HepG2 (cell line): ENCODE results near the gene SQOR. TPM values are rescaled to one million over a fixed set of nuclear protein-coding genes. Genes with fewer than 3 reads are reported as not detected.
A peak's percentile ranks its signal among the peaks of the same experiment; 100 is the strongest.

ENCODE experiments used
- EZH2 ChIP-seq: conservative IDR thresholded peaks from 2 replicates; pipeline ENCODE4 v1.6.1; 2012; ENCODE audit warnings: mild to moderate bottlenecking, low read depth, low read length, moderate library complexity
- GZF1 ChIP-seq: sonication (generic); formaldehyde crosslinking; IDR thresholded peaks from 2 replicates; pipeline ENCODE4 v1.5.1; 2020; ENCODE audit warnings: mild to moderate bottlenecking, missing genetic modification reagents
- PATZ1 ChIP-seq: sonication (generic); formaldehyde crosslinking; IDR thresholded peaks from 2 replicates; pipeline ENCODE4 v1.4.0; 2020; ENCODE audit warnings: missing genetic modification reagents
- RFX1 ChIP-seq: fragments of 450-650 bp; IDR thresholded peaks from 2 replicates; pipeline ENCODE4 v1.6.1; 2017
- SIN3B ChIP-seq: fragments of 150-350 bp; IDR thresholded peaks from 2 replicates; pipeline ENCODE4 v1.6.1; 2014; ENCODE audit warnings: low read length
- SP4 ChIP-seq: sonication (generic); formaldehyde crosslinking; IDR thresholded peaks from 2 replicates; pipeline ENCODE4 v1.8.1; 2023; ENCODE audit warnings: mild to moderate bottlenecking, missing genetic modification reagents
- SRSF4 ChIP-seq: fragments of 200-400 bp; formaldehyde crosslinking; IDR thresholded peaks from one replicate; pipeline ENCODE4 v1.6.1; 2018; ENCODE audit warnings: mild to moderate bottlenecking, low read depth, low read length, moderate library complexity; ENCODE audit not compliant: poor library complexity, severe bottlenecking
- TOE1 ChIP-seq: sonication (generic); formaldehyde crosslinking; IDR thresholded peaks from 2 replicates; pipeline ENCODE4 v1.4.0; 2020; ENCODE audit warnings: mild to moderate bottlenecking, missing genetic modification reagents
- ZEB1 ChIP-seq: IDR thresholded peaks from 2 replicates; pipeline ENCODE4 v1.6.1; 2012; ENCODE audit warnings: mild to moderate bottlenecking, low read depth, inconsistent platforms; ENCODE audit not compliant: insufficient replicate concordance
- ZFP36L2 ChIP-seq: sonication (generic); formaldehyde crosslinking; IDR thresholded peaks from 2 replicates; pipeline ENCODE4 v1.4.0; 2020; ENCODE audit warnings: missing genetic modification reagents
- ZFP37 ChIP-seq: sonication (generic); formaldehyde crosslinking; IDR thresholded peaks from 2 replicates; pipeline ENCODE4 v1.4.0; 2020; ENCODE audit warnings: missing genetic modification reagents, borderline replicate concordance
- ZKSCAN1 ChIP-seq: fragments of 150-350 bp; IDR thresholded peaks from 2 replicates; pipeline ENCODE4 v1.6.1; 2014; ENCODE audit warnings: low read length
- ZNF205 ChIP-seq: IDR thresholded peaks from 2 replicates; pipeline ENCODE4 v1.6.1; 2018; ENCODE audit warnings: missing biosample characterization, missing genetic modification reagents
- ZNF383 ChIP-seq: sonication (generic); formaldehyde crosslinking; IDR thresholded peaks from 2 replicates; pipeline ENCODE4 v1.4.0; 2020; ENCODE audit warnings: missing genetic modification reagents, mild to moderate bottlenecking, borderline replicate concordance
- ZNF407 ChIP-seq: sonication (generic); formaldehyde crosslinking; IDR thresholded peaks from one replicate; pipeline ENCODE4 v1.5.1; 2020; ENCODE audit warnings: mild to moderate bottlenecking, missing genetic modification reagents; ENCODE audit errors: not compliant biosample characterization
- ZNF564 ChIP-seq: sonication (generic); formaldehyde crosslinking; IDR thresholded peaks from 2 replicates; pipeline ENCODE4 v1.8.1; 2023; ENCODE audit warnings: mild to moderate bottlenecking, missing genetic modification reagents
- ZNF572 ChIP-seq: sonication (generic); formaldehyde crosslinking; IDR thresholded peaks from 2 replicates; pipeline ENCODE4 v1.5.1; 2020; ENCODE audit warnings: mild to moderate bottlenecking, missing genetic modification reagents
- ZNF784 ChIP-seq: sonication (generic); formaldehyde crosslinking; IDR thresholded peaks from 2 replicates; pipeline ENCODE4 v1.5.1; 2020; ENCODE audit warnings: missing genetic modification reagents, mild to moderate bottlenecking, borderline replicate concordance
- polyA plus RNA-seq, 8 experiments: library from polyadenylated mRNA; depleted of rRNA in 3 of 8; stranded (reverse) in 7 of 8; unstranded in 1 of 8; fragments of >200 nt; fragmentation: Illumina TruSeq in 4 of 8; extraction: Trizol in 4 of 8; gene quantifications; 2 replicates each; pipeline versions ENCODE4 v1.2.1 to v1.2.3, GENCODE V29; 2011 to 2016; ENCODE audit warnings: low read depth in 4 of 8, missing spikeins in 1 of 8, mixed read lengths in 1 of 8; ENCODE audit not compliant: insufficient read depth in 1 of 8
- total RNA-seq, 5 experiments: library from RNA; depleted of rRNA; stranded (reverse); fragments of >200 nt; fragmentation: Illumina TruSeq; extraction: Trizol; gene quantifications; 2 replicates each; pipeline ENCODE4 v1.2.3, GENCODE V29; 2016; ENCODE audit warnings: low read depth in 1 of 5
- TF ChIP-seq, protein P1 (sequence below): IDR thresholded peaks from 2 replicates; pipeline ENCODE4 v1.6.1; 2016; ENCODE audit warnings: missing genetic modification reagents, missing compliant biosample characterization

The SQOR gene
- total and polyA plus RNA-seq, 2 of the 13 experiments (the other 11 are each of a cell fraction or from before 2014, with no cell fraction given): 19.3 to 19.4 TPM

DNA sequence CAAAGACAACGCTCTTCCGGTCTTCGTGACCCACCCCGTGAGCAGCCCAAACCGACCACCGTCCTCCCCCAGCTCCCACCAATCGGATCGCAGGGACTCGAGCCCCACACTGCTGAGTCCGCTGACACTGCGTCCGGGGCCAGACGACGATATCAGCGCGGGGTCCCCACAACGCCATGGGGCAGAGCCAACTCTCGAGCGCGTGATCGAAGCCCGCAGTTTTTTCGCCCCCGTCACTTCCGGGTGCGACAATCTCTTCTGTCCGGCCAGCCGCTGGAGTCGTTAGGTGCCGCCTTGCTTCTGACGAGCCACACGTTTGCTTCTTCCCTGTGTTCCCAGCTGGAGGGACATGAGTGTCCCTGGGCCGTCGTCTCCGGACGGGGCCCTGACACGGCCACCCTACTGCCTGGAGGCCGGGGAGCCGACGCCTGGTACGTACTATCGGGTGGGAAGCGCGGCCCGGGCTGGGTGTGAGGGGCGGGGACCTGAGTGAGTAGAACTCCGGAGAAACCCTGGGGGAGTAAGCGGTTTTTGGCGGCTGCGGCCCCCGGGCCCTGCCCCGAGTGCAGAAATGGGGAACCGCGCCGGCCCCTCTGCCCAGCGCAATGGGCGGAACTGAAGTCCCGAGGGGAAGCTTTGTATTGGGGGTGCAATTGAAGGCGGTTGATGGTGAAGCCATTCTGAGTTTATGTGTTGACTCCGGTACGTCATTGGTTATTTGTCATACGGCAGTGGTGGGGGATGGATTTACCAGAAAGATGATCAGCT is 47.5 kb upstream of the SQOR start, which contains the start of gene BLOC1S6 (continued):
- TF ChIP-seq ZNF407: peak; percentile 54
- TF ChIP-seq ZKSCAN1: no peak
- TF ChIP-seq ZNF383 (CRISPR knock-in tag): no peak
- peak; percentile 54; the same call in 1 of the 2 replicates for TF ChIP-seq ZFP37 (CRISPR knock-in tag)
- peak; percentile 89; the same call in 1 of the 2 replicates for TF ChIP-seq ZNF564 (CRISPR knock-in tag)
- no peak for TF ChIP-seq ZFP36L2 (CRISPR knock-in tag)
- peak; percentile 84 for TF ChIP-seq SP4 (CRISPR knock-in tag)
- TF ChIP-seq, protein P1, sequence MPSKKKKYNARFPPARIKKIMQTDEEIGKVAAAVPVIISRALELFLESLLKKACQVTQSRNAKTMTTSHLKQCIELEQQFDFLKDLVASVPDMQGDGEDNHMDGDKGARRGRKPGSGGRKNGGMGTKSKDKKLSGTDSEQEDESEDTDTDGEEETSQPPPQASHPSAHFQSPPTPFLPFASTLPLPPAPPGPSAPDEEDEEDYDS (CRISPR knock-in tag): peak; percentile 75
- no peak for TF ChIP-seq ZEB1
- peak; percentile 90 for TF ChIP-seq ZNF572
- peak; percentile 60; the same call in 1 of the 2 replicates for TF ChIP-seq ZNF784 (CRISPR knock-in tag)
- TF ChIP-seq EZH2: no peak
- peak; percentile 39; the same call in 1 of the 2 replicates for TF ChIP-seq TOE1
- TF ChIP-seq GZF1 (CRISPR knock-in tag): peak; percentile 54; the same call in 1 of the 2 replicates
- no peak for TF ChIP-seq SRSF4
- TF ChIP-seq ZNF205: peak; percentile 71; the same call in 1 of the 2 replicates
- TF ChIP-seq PATZ1 (CRISPR knock-in tag): peak; percentile 77
- TF ChIP-seq RFX1: no peak
- TF ChIP-seq SIN3B: peak; percentile 41; the same call in 1 of the 2 replicates
